HCT116 (cell line): ENCODE measurements around the gene SMIM20.

Experiments used
- CEBPB ChIP-seq: IDR thresholded peaks from 2 replicates; pipeline ENCODE4 v1.6.1; 2012; ENCODE audit warnings: low read depth
- EZH2 ChIP-seq: fragments of 200-600 bp; sonication (generic); IDR thresholded peaks from 2 replicates; pipeline ENCODE4 v1.6.1; 2017; ENCODE audit warnings: antibody characterized with exemption, mixed run types
- POLR2AphosphoS5 ChIP-seq: IDR thresholded peaks from 2 replicates; pipeline ENCODE4 v1.6.1; 2011; ENCODE audit warnings: mild to moderate bottlenecking, low read depth, low read length, moderate library complexity

DNA sequence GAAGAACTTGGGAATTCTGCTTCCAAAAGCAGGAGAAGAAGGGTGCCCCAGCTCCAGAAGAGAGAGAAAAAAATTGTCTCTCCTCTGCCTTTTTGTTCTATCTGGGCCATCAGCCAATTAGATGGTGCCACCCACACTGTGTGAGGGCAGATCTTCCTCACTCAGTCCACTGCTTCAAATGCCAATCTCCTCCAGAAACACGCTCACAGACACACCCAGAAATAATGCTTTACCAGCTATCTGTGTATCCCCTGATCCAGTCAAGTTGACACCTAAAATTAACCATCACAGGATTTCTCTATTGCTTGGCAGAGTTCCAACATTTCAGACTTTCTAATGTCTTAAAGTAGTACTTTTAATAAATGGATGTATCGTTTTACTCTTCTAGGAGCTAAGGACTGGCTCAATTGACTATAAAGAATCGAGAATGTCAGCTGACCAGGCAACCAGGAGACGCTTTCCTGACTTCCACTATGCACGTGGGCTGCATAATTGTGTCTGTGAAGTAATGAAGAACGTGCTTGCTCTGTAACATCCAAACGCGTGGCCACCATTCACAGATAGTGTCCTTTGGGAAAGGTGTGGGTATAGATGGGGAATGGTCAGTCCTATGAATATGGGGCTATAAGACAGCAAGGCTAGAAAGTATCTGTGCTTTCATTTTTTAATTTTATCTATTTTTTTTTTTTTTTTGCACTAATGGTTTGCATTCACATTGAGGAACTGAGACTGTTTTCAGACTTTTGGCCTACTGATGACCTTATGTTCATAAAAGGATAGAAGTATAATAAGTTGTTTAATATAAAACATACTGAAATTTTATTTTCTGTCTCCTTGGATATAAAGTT lies 9.9 kb upstream of the SMIM20 start:
- TF ChIP-seq EZH2 (no peak), CEBPB (no peak), POLR2AphosphoS5 (no peak)
